Activated CD8-positive, alpha-beta memory T cell treated with anti-CD3 and anti-CD28 coated beads for 36 hours (primary cell): ENCODE results near the gene ACTC1. TPM values are rescaled to one million over a fixed set of nuclear protein-coding genes. Genes with fewer than 3 reads are reported as not detected.

Experiments used
- CTCF ChIA-PET: fragments of 350-600 bp; sonication (Branson Sonifier 250); formaldehyde crosslinking; loops from one replicate; lab custom pipeline; 2021; ENCODE audit warnings: antibody characterized with exemption; lab: Charles Lee
- POLR2A ChIA-PET: fragments of 350-600 bp; sonication (Branson Sonifier 250); formaldehyde crosslinking; loops from one replicate; lab custom pipeline; 2021; ENCODE audit warnings: antibody characterized with exemption; lab: Charles Lee
- total RNA-seq, 2 experiments: library from RNA; stranded (reverse); gene quantifications; one replicate each; pipeline ENCODE4 v1.2.3, GENCODE V29; 2021

The ACTC1 gene
- total RNA-seq, 2 experiments from 2014 or later: not detected

DNA sequence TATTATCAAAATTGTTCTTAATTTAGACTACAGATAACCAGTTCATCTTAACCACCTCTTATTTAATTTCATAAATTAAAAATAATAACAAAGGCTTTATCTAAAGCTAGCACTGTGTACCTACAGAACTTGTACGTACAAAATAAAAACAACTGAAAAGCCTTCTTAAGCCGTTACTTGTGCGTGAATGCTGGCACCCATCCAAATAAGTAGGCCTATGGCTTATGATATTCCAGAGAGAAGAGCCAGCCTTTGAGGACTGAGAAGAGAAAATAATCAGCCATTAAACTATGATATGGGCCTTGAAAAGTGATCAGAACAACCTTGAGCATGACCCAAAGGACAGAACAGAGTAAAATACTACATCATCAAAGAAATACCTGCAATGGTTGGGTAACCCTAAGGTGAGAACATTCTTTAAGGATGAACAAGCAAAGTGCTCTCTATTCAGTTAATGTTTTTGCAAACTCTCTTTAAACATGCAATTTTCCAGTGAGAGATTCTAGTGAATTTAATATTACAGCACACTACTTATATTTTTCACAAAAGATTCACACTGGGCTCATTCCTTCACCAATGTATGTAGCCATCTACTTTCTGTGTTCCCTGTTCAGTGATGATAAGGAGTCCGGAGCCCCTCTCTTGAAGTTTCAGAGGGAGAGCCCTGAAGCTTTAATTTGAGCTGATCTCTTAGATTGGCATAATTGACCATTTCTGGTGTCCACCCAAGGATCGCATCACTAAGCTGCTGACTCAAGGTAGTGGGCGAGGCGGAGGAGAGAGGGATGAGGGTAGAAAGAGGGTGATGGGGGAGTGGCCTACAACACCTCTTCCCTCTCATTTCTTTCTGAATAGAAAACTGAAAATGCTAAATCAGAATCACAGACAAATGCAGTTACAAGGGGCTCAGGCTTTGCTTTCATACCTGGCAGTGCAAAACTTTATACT is 7.7 kb upstream of the ACTC1 start:
- CTCF ChIA-PET: no interaction called here

DNA sequence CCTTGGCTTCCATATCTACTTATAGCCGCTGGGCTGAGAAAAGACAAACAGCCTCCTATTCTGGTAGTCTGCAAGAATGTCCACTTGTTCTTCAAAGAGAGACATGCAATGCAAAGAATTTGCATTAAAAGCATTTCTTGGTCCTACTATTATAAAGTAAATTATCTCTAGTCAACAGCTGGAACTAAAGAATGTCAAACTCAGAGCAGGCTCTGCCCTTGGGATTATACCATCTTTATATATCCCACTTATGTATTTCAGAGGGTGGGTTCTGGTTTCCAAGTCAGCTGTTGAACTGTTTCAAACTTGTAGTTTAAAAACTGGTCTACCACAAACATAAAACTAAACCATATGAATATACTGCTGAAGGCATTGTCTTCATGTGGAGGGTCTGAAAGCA is 7.0 kb upstream of the ACTC1 start:
- POLR2A ChIA-PET: no interaction called here

More for the DNA sequence above, 7.7 kb upstream of the ACTC1 start:
- POLR2A ChIA-PET: no interaction called here

DNA sequence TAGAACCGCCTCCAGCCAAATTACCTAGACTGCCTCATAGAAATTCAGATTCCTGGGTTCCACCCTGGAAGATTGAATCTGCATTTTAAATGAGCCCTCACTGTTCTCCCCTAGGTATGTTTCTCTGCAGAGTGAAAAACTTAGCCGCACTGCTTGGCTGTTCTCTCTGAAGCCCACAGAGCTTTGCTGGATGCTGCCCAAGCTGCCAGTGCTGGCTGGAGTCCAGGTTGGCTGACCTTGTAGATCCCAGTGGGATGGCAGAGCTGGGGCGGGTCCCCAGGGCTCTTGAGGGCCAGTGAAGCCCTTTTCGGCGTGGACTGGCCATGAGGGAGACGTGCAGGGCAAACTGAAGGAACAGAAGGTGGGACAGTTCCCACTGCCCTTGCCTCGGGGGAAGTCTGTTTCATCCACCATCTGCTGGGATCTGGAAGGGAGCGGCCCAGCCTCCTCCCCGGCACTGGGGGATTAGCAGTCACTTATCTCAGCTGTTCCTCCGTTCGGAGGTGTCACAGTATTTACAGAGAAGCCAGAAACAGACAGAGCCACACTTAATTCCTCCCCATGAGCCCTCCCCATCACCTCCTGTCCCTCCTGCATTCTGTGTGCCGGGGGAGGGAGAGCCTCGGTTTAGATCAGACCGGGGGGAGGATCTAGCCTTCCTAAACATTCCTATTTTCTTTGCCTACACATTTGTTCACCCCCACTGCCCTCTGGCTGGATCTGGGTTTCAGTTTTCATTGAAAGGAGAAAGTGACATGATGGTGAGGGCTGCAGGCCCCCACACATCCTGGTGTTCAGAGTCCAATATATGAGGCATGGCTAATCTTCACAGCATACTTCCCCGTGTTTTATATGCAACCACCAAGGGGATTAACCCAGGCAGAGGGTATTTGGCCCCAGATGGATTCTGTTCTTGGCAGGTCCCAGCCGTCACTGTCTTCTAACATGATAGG is 4.1 kb upstream of the ACTC1 start:
- ChIA-PET POLR2A (no interaction called here), CTCF (no interaction called here)

More for the DNA sequence above, 7.0 kb upstream of the ACTC1 start:
- CTCF ChIA-PET: no interaction called here

GRCh38 chr15:34796847-34797435 is 1.6 kb upstream of the ACTC1 start:
- ChIA-PET CTCF (no interaction called here), POLR2A (no interaction called here)

DNA sequence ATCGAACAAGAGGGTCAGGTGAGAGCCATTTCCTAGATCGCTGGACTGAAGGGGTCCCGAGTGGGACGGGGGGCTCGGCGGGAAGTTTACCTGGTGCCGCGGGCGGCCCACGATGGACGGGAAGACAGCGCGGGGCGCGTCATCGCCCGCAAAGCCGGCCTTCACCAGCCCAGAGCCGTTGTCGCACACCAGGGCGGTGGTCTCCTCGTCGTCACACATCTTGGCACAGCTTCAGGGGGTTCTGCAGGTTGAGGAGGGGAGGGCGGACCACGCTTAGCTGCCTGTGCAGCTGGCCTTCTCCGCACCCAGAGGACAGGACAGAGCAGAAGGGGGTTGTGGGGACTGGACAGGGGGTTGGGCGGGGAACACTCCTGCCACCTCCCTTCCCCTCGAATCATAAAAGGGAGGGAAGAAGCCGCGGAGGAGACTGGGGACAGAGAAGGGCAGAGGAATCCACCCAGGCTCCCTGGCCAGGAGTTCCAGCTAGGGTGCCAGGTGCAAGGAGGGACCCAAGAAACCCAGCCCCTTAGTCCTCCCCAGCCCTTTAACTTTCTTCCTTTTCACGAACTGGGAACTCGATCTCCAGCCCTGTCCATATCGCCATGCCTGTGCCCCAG is 651 bp downstream of the ACTC1 start:
- POLR2A ChIA-PET: no interaction called here
- CTCF ChIA-PET: no interaction called here

- CTCF ChIA-PET: no interaction called here
- POLR2A ChIA-PET: no interaction called here
Observed at GRCh38 chr15:34793901-34794300, 1.4 kb downstream of the ACTC1 start.

GRCh38 chr15:34793071-34793470 is 2.3 kb downstream of the ACTC1 start:
- POLR2A ChIA-PET: no interaction called here
- CTCF ChIA-PET: no interaction called here

DNA sequence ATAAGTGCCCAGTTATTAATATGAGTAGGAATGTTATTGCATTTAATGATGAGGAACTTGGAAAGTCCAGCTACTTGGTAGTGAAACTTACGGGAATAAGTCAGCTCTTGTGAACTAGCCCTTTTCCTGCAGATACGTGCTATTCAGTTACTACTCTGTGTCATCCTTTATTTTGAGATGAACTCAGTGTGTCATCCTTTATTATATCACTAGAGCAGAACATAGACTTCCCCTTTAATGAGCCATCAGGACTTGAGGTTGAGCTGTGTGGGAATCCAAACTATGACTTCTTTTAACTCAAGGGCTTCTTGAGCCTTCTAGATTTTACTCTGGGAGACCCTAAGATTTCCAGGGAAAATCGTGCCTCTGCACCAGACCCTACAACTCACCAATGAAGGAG is 3.6 kb downstream of the ACTC1 start:
- ChIA-PET POLR2A (no interaction called here), CTCF (no interaction called here)

DNA sequence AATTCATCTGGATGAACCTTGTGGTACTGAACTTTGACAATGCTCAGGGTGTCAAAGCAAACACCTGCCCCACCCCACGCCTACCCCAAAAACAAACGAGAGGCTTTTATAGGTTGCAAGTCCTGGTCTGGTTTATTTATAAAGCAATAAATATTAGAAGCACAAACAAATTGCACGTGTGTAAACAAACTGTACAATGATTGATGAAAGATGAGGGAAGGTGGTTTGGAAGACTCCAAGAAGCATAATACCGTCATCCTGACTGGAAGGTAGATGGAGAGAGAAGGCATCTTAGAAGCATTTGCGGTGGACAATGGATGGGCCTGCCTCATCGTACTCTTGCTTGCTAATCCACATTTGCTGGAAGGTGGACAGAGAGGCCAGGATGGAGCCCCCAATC is 5.2 kb downstream of the ACTC1 start:
- CTCF ChIA-PET: no interaction called here
- POLR2A ChIA-PET: no interaction called here

GRCh38 chr15:34789326-34789725 is 6.0 kb downstream of the ACTC1 start:
- POLR2A ChIA-PET: no interaction called here
- CTCF ChIA-PET: no interaction called here

- CTCF ChIA-PET: no interaction called here
- POLR2A ChIA-PET: no interaction called here
Observed at GRCh38 chr15:34786206-34786605, 9.1 kb downstream of the ACTC1 start.

GRCh38 chr15:34783991-34784390 is 11.4 kb downstream of the ACTC1 start:
- ChIA-PET POLR2A (no interaction called here), CTCF (no interaction called here)

GRCh38 chr15:34783431-34783830 is 11.9 kb downstream of the ACTC1 start:
- POLR2A ChIA-PET: no interaction called here
- CTCF ChIA-PET: no interaction called here

GRCh38 chr15:34782901-34783300 is 12.4 kb downstream of the ACTC1 start:
- ChIA-PET CTCF (no interaction called here), POLR2A (no interaction called here)

DNA sequence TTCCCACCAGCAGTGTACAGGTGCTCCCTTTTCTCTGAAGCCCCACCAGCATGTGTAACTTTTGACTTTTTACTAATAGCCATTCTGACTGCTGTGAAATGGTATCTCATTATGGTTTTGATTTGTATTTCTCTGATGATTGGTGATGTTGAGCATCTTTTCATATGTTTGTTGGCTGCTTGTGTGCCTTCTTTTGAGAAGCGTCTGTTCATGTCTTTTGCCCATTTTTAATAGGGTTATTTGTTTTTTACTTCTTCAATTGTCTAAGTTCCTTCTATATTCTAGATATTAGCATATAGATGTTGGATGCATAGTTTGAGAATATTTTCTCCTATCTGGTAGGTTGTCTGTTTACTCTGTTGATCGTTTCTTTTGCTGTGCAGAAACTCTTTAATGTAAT is 14.6 kb downstream of the ACTC1 start:
- CTCF ChIA-PET: no interaction called here

DNA sequence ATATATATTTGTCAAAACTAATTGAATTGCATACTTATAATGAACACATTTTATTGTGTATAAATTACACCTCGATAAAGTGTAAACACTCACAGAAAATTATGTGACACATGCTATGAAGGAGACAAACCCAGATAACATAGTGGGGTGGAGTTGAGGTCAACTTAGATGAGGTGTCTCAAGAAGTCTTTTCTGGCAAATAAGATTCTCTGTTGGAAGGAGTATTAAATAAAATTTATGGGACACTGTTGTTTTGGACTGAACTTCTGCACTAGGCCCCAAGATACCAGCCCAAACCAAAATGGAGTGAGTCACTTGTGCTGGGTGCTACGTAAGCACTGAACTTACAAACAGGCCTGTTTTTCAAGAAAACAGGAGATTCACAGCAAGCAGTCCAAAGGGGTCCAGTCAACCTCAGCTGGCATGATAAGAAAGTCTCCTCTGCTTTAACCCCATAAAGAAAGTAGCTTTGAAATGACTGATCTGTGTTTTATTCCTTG is 18.7 kb downstream of the ACTC1 start:
- ChIA-PET CTCF (no interaction called here), POLR2A (no interaction called here)

More for the DNA sequence above, 14.6 kb downstream of the ACTC1 start:
- POLR2A ChIA-PET: no interaction called here

DNA sequence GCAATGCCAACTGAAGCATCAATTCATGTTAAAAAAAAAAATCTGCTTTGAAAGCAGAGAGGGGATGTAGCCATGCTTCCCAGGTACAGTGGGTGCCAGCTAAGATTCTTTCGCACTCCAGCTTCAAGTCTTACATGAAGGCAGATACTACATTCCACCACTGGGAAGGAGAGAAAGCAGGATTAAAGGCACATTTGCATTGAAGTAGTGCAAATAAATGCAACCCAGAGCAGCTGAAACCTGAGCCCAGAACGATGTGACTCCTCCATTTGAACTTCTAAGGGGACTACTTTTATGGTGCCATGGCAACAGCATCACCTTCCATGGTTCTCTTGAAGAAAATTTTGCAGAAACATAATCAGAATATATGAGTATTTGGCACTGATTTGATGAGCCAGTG is 21.4 kb downstream of the ACTC1 start:
- CTCF ChIA-PET: no interaction called here
- POLR2A ChIA-PET: no interaction called here

- POLR2A ChIA-PET: no interaction called here
Observed at GRCh38 chr15:34773013-34773412, 22.3 kb downstream of the ACTC1 start.

GRCh38 chr15:34772312-34772711 is 23.0 kb downstream of the ACTC1 start:
- CTCF ChIA-PET: no interaction called here
- POLR2A ChIA-PET: no interaction called here

More at GRCh38 chr15:34773013-34773412, 22.3 kb downstream of the ACTC1 start:
- CTCF ChIA-PET: no interaction called here
